A549 treated with DMSO at 1 μM for 4 hours (cell line): Measurements from ENCODE around the gene NCR2. TPM values are rescaled to one million over a fixed set of nuclear protein-coding genes. Genes with fewer than 3 reads are reported as not detected.

Experiments
- total RNA-seq: library from RNA; stranded (reverse); fragments of 200-300 nt; extraction: Qiagen RNA extraction; gene quantifications from 5 replicates; pipeline ENCODE4 v1.2.3, GENCODE V29; 2022; ENCODE audit warnings: low read depth

Gene NCR2, protein sequence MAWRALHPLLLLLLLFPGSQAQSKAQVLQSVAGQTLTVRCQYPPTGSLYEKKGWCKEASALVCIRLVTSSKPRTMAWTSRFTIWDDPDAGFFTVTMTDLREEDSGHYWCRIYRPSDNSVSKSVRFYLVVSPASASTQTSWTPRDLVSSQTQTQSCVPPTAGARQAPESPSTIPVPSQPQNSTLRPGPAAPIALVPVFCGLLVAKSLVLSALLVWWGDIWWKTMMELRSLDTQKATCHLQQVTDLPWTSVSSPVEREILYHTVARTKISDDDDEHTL
- total RNA-seq = not detected in 5 replicates

DNA sequence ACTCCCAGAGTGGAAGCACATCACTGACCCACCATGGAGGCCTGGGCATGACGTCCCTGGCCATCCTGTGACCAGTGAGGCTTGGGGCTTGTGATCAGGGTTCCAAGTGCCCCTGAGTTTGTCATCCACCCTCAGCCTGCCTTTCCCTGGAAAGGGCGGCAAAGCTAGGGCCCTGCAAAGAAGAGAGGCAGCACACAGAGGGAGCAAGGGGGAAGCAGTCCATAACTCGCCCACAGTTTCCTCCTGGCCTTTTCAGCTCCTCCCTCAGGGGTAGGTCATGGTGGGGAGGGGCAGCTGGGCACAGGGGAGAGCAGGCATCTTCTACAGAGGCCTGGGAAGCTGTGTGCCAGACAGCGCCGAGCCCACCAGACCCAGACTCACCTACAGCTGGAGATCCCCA lies at the start of gene NCR2:
Gene NCR2 (plus strand): TSS at position 313 of the 400 bp plus-strand sequence. CDS start 269 bp downstream, outside the sequence.

DNA sequence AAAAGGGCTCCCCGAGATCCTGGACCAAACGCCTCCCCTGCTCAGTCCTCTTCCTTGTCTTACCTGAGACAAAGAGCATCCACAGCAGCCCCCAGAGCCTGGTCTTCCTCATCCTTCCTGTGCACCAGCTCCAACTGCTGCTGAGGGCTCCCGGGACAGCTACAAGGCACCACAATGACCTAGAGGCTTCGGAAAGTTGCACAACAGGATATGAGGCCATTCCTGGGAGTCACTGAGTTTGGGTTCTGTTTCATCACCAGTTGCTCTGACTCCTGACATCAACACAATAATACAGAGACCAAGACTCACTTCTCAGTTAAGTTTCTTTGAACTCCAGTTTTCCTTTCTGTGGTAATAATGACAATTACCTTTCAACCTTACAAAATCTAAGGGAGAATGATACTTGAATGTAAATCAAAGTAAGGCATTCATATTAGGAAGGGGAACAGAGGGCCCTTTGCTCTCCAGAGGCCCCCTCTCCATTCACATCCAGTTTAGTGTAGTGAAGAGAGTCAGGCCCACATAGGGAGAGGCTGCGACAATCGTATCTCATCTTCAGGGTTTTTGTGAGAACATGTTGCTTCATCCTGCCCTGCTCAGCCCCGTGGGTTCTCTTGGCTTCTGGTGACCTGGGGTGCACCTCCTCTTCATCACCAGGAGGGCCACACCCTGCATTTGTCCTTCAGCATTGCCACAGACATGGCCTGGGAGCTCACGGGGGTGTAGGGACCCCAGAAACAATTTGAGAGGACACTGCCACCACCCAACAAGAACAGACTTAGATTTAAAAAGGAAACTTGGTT lies 48.7 kb upstream of the NCR2 start, which contains the start of gene TREM1:
Gene TREM1 (minus strand): TSS at position 139 of the 803 bp plus-strand sequence. CDS start 27 bp downstream, at position 112.

Other genes with a start within 250 kb of the NCR2 start
- gene TREML1, start 181.3 kb upstream of the NCR2 start, total RNA-seq = not detected in 5 replicates
- 0.09 TPM in 1 of 5 replicates, not detected in the others for gene TREM2, start 172.5 kb upstream of the NCR2 start, total RNA-seq
- gene TREML2, start 134.5 kb upstream of the NCR2 start, total RNA-seq = not detected in 5 replicates
- gene TREML4, start 107.3 kb upstream of the NCR2 start, total RNA-seq = not detected in 5 replicates
- 0.09 to 0.30 TPM (median 0.13 TPM) in 4 of 5 replicates, not detected in the other for gene TREM1, start 48.9 kb upstream of the NCR2 start, total RNA-seq
- 16.1 to 27.0 TPM (median 21.8 TPM) in 5 replicates for gene FOXP4, start 210.8 kb downstream of the NCR2 start, total RNA-seq